ENCODE data around the gene FAR2. TPM values are rescaled to one million over a fixed set of nuclear protein-coding genes. Genes with fewer than 3 reads are reported as not detected.

Gene FAR2
- total RNA-seq, 2 experiments from 2014 or later, result 7.0 to 7.6 TPM

DNA sequence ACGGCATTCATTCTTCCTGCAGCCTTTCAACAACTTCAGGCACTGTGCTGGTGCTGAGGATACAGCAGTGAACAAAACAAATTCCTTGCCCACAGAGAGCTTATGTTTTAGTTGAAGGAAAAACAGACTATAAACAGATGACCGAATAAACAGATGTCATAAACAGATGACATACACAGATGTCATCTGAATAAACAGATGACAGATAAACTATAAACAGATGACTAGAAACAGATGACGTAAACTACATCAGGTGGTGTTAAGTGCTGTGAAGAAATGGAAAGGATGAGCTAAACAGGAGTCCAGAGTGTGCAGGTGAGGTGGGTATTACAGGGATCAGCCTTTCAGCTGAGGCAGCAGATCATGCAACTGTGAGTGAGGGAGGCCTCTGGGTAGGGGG is 80.9 kb downstream of the FAR2 start:
- no peaks in the 10 kb centered on the region for H3K4me1 Mint-ChIP-seq
- no peaks in the 10 kb centered on the region for H3K36me3 Mint-ChIP-seq
- H3K9me3 Mint-ChIP-seq, result no peaks in the 10 kb centered on the region
- no peaks in the 10 kb centered on the region for H3K27me3 Mint-ChIP-seq
- no peak overlapping the region for H3K4me3 Mint-ChIP-seq
- DNase-seq, result no peak
- no peak overlapping the region for H3K27ac Mint-ChIP-seq

GRCh38 chr12:29230800-29231560 is 81.9 kb downstream of the FAR2 start:
- Mint-ChIP-seq H3K27ac (no peak overlapping the region), H3K9me3 (no peaks in the 10 kb centered on the region), H3K4me3 (no peak overlapping the region), H3K4me1 (no peaks in the 10 kb centered on the region), H3K27me3 (no peaks in the 10 kb centered on the region), H3K36me3 (no peaks in the 10 kb centered on the region)
- no peak for DNase-seq

- DNase-seq, result no peak
- H3K9me3 Mint-ChIP-seq, result no peaks in the 10 kb centered on the region
- H3K4me1 Mint-ChIP-seq, result no peaks in the 10 kb centered on the region
- no peak overlapping the region for H3K27ac Mint-ChIP-seq
- no peaks in the 10 kb centered on the region for H3K36me3 Mint-ChIP-seq
- H3K27me3 Mint-ChIP-seq, result no peaks in the 10 kb centered on the region
- H3K4me3 Mint-ChIP-seq, result no peak overlapping the region
Measured at GRCh38 chr12:29232086-29232485, 83.0 kb downstream of the FAR2 start.

- H3K4me3 Mint-ChIP-seq, result no peak overlapping the region
- H3K27me3 Mint-ChIP-seq, result peaks cover 5% of the 10 kb centered on the region
- H3K36me3 Mint-ChIP-seq, result no peaks in the 10 kb centered on the region
- no peak overlapping the region for H3K27ac Mint-ChIP-seq
- H3K4me1 Mint-ChIP-seq, result no peaks in the 10 kb centered on the region
- no peak for DNase-seq
- no peaks in the 10 kb centered on the region for H3K9me3 Mint-ChIP-seq
Measured at GRCh38 chr12:29234552-29234951, 85.5 kb downstream of the FAR2 start.

DNA sequence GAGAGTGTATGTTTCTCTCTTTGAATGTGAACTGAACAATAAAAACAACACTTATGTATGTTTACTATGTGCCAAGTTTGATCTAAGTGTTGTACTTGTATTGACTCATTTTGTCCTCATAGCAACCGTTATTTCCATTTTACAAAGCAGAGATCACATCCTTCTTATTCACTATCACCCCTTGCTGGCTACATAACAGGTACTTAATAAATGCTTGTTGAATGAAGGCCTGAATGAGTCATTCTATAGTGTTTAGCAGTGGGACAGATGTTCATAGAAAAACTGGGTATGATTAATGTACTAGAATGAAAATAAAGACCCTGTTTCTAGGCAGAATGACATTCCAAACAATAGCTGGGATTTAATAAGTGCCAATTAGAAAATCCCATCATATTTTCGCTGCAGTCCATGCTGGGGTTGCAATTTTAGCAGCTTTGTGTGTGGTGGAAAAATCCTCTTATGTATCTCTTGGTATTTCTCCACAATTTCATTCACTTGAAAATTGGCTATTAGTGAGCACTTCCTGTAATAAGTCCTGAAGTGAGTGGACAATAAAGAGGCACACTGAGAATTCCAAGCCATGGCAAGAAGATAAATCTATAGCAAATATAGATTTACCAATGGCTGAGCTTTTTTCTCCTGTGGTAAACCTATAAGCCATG is 86.0 kb downstream of the FAR2 start:
- Mint-ChIP-seq H3K4me1 (no peaks in the 10 kb centered on the region), H3K27ac (no peak overlapping the region), H3K27me3 (peaks cover 5% of the 10 kb centered on the region), H3K36me3 (no peaks in the 10 kb centered on the region), H3K4me3 (no peak overlapping the region), H3K9me3 (no peaks in the 10 kb centered on the region)
- no peak for DNase-seq

DNA sequence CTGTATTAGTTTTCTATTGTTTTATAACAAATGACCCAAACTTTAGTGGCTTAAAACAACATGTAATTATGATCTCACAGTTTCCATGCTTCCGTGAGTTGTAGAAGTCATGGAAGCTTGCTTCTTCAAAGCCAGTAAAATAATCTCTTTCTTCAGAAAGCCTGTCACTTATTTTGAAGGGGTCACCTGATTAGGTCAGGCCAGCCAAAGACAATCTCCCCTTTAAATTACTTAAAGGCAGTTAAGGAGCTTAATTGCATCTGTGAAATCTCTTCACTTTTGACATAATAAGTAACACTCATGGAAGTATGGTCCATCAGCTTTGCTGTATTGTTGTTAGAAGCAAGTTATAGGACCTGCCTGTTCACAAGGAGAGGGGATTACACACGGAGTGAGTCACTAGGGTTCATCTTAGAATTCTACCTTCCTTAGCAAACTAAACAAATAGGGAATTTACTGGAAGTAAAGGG is 89.8 kb downstream of the FAR2 start:
- peaks cover 10% of the 10 kb centered on the region for H3K27me3 Mint-ChIP-seq
- H3K27ac Mint-ChIP-seq, result no peak overlapping the region
- H3K36me3 Mint-ChIP-seq, result no peaks in the 10 kb centered on the region
- no peak overlapping the region for H3K4me3 Mint-ChIP-seq
- peaks cover 16% of the 10 kb centered on the region for H3K4me1 Mint-ChIP-seq
- DNase-seq, result no peak
- no peaks in the 10 kb centered on the region for H3K9me3 Mint-ChIP-seq

DNA sequence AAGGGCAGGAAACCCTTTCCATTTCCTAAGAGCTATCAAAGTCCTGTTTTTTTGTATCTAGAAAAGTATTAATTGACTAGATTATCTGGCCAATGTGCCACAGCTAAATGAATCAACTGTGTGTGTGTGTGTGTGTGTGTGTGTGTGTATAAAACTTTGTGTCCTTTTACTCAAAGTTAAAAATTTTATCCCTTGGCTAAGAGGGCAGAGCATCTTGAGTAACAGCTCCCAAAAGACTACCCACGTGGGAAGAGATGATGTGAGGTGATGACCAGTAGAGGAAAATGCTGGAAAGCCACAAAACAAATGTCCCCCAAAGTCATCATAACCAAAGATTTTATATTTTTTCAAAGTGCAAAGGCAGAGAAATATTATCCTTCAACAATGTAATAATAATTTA is 90.3 kb downstream of the FAR2 start:
- no peak overlapping the region for H3K27ac Mint-ChIP-seq
- no peak for DNase-seq
- H3K27me3 Mint-ChIP-seq, result peaks cover 10% of the 10 kb centered on the region
- peaks cover 16% of the 10 kb centered on the region for H3K4me1 Mint-ChIP-seq
- H3K4me3 Mint-ChIP-seq, result no peak overlapping the region
- H3K36me3 Mint-ChIP-seq, result no peaks in the 10 kb centered on the region
- H3K9me3 Mint-ChIP-seq, result no peaks in the 10 kb centered on the region

- Mint-ChIP-seq H3K27ac (no peak overlapping the region), H3K27me3 (peaks cover 10% of the 10 kb centered on the region), H3K36me3 (no peaks in the 10 kb centered on the region), H3K4me3 (no peak overlapping the region), H3K9me3 (no peaks in the 10 kb centered on the region), H3K4me1 (peaks cover 16% of the 10 kb centered on the region)
- DNase-seq, result no peak
Measured at GRCh38 chr12:29240441-29240840, 91.4 kb downstream of the FAR2 start.

DNA sequence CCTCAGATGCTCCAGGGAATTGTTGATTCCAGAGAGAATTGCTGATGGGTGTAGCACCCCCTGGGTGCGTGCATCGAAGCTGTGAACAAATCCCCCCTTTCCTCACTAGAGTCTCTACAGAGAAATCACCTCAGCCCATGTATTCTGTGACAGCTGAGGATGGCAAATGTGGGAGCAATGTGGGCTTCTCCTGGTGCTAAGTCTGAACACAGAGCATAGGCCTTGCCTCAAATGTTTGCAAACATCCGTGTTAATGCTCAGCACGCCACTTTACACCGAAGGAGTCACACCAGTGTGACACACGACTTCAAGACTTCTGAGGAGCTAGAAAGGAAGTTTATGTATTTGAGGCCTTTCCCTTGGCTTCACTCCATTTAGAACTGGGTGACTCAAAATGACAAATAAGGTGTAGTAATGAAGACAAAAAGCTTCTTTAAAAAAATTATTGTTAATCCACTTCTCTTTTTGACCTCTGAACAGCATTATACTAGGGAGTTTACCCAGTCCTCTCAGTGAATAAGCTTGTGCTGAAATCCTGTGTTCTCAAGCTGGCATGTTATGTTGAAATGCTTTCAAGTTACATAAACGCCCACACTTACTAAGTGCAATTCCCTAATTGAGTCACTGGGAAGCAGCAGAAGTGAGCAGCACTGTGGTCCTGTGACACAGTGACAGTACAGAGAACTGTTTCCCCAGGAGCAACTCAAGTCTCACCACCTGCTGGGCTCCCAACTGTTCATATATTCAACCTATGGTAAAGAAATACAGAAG is 92.9 kb downstream of the FAR2 start:
- Mint-ChIP-seq H3K4me1 (peaks cover 16% of the 10 kb centered on the region), H3K27ac (peak overlapping the region; percentile 55), H3K9me3 (no peaks in the 10 kb centered on the region), H3K36me3 (no peaks in the 10 kb centered on the region), H3K27me3 (peaks cover 10% of the 10 kb centered on the region), H3K4me3 (no peak overlapping the region)
- no peak for DNase-seq

DNA sequence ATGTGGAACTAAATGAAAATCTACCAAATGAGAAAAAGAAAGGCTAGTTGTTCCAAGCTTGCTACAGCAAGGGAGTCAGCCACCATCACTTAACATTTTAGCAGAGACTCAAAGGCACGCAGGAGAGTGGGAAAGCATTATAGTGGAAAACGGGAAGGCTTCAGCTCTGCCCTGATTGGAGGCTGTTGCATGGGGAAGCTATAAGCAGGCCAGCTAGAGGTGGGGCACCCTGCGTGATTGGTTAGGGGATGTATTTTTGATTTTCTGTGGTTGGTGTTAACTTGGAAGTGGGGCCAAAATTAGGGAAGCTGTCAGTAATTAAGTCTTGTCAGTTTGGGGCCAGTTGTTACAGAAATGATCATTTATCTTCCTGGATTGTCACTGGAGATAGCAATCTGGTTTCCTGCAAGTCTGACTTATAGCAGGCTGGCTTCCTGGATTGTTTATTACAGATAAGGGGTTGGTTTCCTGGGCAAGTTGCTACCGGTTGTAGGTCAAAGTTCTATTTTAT is 93.9 kb downstream of the FAR2 start:
- DNase-seq, result no peak
- peaks cover 10% of the 10 kb centered on the region for H3K27me3 Mint-ChIP-seq
- H3K27ac Mint-ChIP-seq, result no peak overlapping the region
- H3K4me3 Mint-ChIP-seq, result no peak overlapping the region
- no peaks in the 10 kb centered on the region for H3K36me3 Mint-ChIP-seq
- H3K9me3 Mint-ChIP-seq, result no peaks in the 10 kb centered on the region
- peaks cover 16% of the 10 kb centered on the region for H3K4me1 Mint-ChIP-seq

GRCh38 chr12:29244159-29244765 is 95.2 kb downstream of the FAR2 start:
- Mint-ChIP-seq H3K27ac (no peak overlapping the region), H3K36me3 (no peaks in the 10 kb centered on the region)
- no peak for DNase-seq

DNA sequence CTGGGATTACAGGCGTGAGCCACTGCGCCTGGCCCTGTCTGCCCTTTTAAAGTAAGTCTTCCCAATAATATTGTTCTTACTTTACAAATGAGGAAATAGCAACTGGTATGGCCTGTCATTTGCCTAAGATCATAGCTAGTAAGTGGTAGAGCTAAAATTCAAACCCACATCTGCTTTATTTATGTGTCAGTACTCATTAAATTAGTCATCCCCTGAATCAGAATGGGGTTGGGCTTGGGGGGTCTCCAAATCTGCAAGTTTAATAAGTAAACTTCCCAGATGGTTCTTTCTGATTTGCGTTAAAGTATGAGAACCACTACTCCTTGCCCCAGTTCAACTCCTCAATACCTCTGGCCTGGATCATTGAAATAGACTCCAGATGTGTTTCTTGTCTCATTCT is 96.2 kb downstream of the FAR2 start:
- H3K9me3 Mint-ChIP-seq, result peaks cover 1% of the 10 kb centered on the region
- no peak for DNase-seq
- H3K27ac Mint-ChIP-seq, result no peak overlapping the region
- peaks cover 3% of the 10 kb centered on the region for H3K27me3 Mint-ChIP-seq
- no peak overlapping the region for H3K4me3 Mint-ChIP-seq
- peaks cover 16% of the 10 kb centered on the region for H3K4me1 Mint-ChIP-seq
- H3K36me3 Mint-ChIP-seq, result no peaks in the 10 kb centered on the region

More at GRCh38 chr12:29244159-29244765, 95.2 kb downstream of the FAR2 start:
- peaks cover 16% of the 10 kb centered on the region for H3K4me1 Mint-ChIP-seq
- no peak overlapping the region for H3K4me3 Mint-ChIP-seq
- H3K27me3 Mint-ChIP-seq, result peaks cover 6% of the 10 kb centered on the region
- peaks cover 1% of the 10 kb centered on the region for H3K9me3 Mint-ChIP-seq

DNA sequence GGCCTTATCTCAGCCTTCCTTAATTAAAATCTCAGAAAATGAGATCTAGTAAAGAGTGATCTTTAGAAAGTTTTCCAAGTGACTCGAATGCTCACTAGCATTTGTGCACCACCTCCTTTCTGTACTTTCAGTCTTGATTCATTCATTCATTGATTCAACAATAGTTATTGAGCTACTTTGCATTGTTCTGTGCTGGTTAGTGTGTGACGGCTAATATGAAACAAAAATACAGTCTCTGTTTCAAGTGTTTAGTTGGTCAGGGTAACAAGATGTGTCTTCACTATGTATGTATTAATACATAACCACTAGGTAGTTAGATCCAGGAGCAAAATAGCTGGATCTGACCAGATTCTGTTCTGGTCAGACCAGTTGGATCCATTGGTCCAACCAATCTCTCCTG is 100.9 kb downstream of the FAR2 start:
- no peak for DNase-seq
- peaks cover 1% of the 10 kb centered on the region for H3K9me3 Mint-ChIP-seq
- H3K27me3 Mint-ChIP-seq, result no peaks in the 10 kb centered on the region
- H3K4me3 Mint-ChIP-seq, result no peak overlapping the region
- no peaks in the 10 kb centered on the region for H3K36me3 Mint-ChIP-seq
- no peaks in the 10 kb centered on the region for H3K4me1 Mint-ChIP-seq
- no peak overlapping the region for H3K27ac Mint-ChIP-seq

- Mint-ChIP-seq H3K4me3 (no peak overlapping the region), H3K27ac (no peak overlapping the region), H3K9me3 (peaks cover 1% of the 10 kb centered on the region), H3K4me1 (peaks cover 5% of the 10 kb centered on the region), H3K36me3 (peaks cover 5% of the 10 kb centered on the region), H3K27me3 (no peaks in the 10 kb centered on the region)
- no peak for DNase-seq
Measured at GRCh38 chr12:29253906-29254625, 105.0 kb downstream of the FAR2 start.
